HCT116 (cell line): ENCODE results near the gene AP5Z1. TPM values are rescaled to one million over a fixed set of nuclear protein-coding genes. Genes with fewer than 3 reads are reported as not detected.

Experiments
- ATAC-seq: fragments of 200-7000 bp; cut with Tn5 transposase; 2 replicates; pipeline ENCODE4 v1.9.1; 2020; ENCODE audit warnings: mild to moderate bottlenecking, moderate library complexity
- BruUV-seq: library from RNA; stranded (reverse); fragments of 400-500 nt; replicated peaks from 2 replicates; lab custom pipeline; 2021; lab: Mats Ljungman, UMichigan
- CTCF ChIA-PET: fragments of 300-600 bp; sonication (Branson Sonifier 250); formaldehyde crosslinking; loops from one replicate; lab custom pipeline; 2021; ENCODE audit warnings: antibody characterized with exemption; lab: Charles Lee
- POLR2A ChIA-PET: fragments of 300-600, 350-600 bp; sonication (Branson Sonifier 250); formaldehyde crosslinking; loops from one replicate; lab custom pipeline; 2021; ENCODE audit warnings: antibody characterized with exemption; lab: Charles Lee
- RAD21 ChIA-PET, 2 experiments: fragments of 300-600 bp; sonication (Branson Sonifier 250); formaldehyde crosslinking; loops; one replicate each; lab custom pipeline; 2023; ENCODE audit warnings: low total read pairs in 2 of 2; ENCODE audit not compliant: uncharacterized antibody in 2 of 2, unreplicated experiment in 2 of 2, low non-redundant PET in 1 of 2; lab: Charles Lee
- DNase-seq: peaks from one replicate; pipeline ENCODE4 v3.0.0-alpha.2; 2010; ENCODE audit warnings: low read depth, low spot score
- H2AFZ ChIP-seq: fragments of 200-600 bp; shearing (Covaris generic), sonication (generic); 2 replicates; pipeline ENCODE4 v1.6.1; 2017; ENCODE audit warnings: low read depth, mixed run types, mixed read lengths, antibody characterized with exemption, low read length; ENCODE audit not compliant: poor library complexity, severe bottlenecking
- H3K27ac ChIP-seq: 2 replicates; pipeline ENCODE4 v1.5.1; 2012; ENCODE audit warnings: low read depth, low read length
- H3K27me3 ChIP-seq: fragments of 200-600 bp; sonication (generic); 2 replicates; pipeline ENCODE4 v1.6.1; 2016; ENCODE audit warnings: mixed run types, low read length, mixed read lengths; ENCODE audit not compliant: insufficient read depth
- H3K36me3 ChIP-seq, 2 experiments: fragments of 200-500 bp in 1 of 2; fragments of 200-600 bp in 1 of 2; sonication (Bioruptor generic) in 1 of 2; sonication (generic) in 1 of 2; 2 replicates each; pipeline versions ENCODE4 v1.5.1 to v1.6.1; 2014 to 2016; ENCODE audit warnings: low read length in 2 of 2, inconsistent platforms in 1 of 2, mixed read lengths in 1 of 2, mixed run types in 1 of 2; ENCODE audit not compliant: insufficient read depth in 2 of 2, control insufficient read depth in 1 of 2
- H3K4me1 ChIP-seq, 2 experiments: fragments of 200-600 bp in 1 of 2; sonication (generic) in 1 of 2; 2 replicates each; pipeline versions ENCODE4 v1.5.1 to v1.6.1; 2012 to 2017; ENCODE audit warnings: low read length in 2 of 2, inconsistent platforms in 1 of 2, mild to moderate bottlenecking in 1 of 2, mixed read lengths in 1 of 2, mixed run types in 1 of 2, moderate library complexity in 1 of 2; ENCODE audit not compliant: insufficient read depth in 2 of 2, control insufficient read depth in 1 of 2
- H3K4me2 ChIP-seq: fragments of 200-600 bp; sonication (generic); 2 replicates; pipeline ENCODE4 v1.6.1; 2017; ENCODE audit warnings: mixed run types, low read length, mixed read lengths
- H3K4me3 ChIP-seq, 2 experiments: fragments of 200-600 bp in 1 of 2; sonication (generic) in 1 of 2; replicated peaks in 1 of 2; 2 replicates each; pipeline ENCODE4 v1.5.1; 2011 to 2016; ENCODE audit warnings: low read length in 2 of 2, control low read depth in 1 of 2, low read depth in 1 of 2, mild to moderate bottlenecking in 1 of 2, mixed read lengths in 1 of 2, mixed run types in 1 of 2
- H3K79me2 ChIP-seq: fragments of 200-600 bp; sonication (generic); 2 replicates; pipeline ENCODE4 v1.6.1; 2017; ENCODE audit warnings: mild to moderate bottlenecking, mixed run types, low read length, moderate library complexity, mixed read lengths; ENCODE audit not compliant: insufficient read depth
- H3K9ac ChIP-seq: fragments of 200-600 bp; sonication (generic); 2 replicates; pipeline ENCODE4 v1.6.1; 2016; ENCODE audit warnings: low read length, mixed read lengths
- H3K9me2 ChIP-seq: fragments of 200-600 bp; sonication (generic), shearing (Covaris generic); 2 replicates; pipeline ENCODE4 v1.6.1; 2017; ENCODE audit warnings: mixed run types, mild to moderate bottlenecking, moderate library complexity; ENCODE audit not compliant: insufficient read depth
- H3K9me3 ChIP-seq, 2 experiments: fragments of 200-500 bp in 1 of 2; fragments of 200-600 bp in 1 of 2; sonication (Bioruptor generic) in 1 of 2; sonication (generic) in 1 of 2; 2 replicates each; pipeline ENCODE4 v1.6.1; 2014 to 2017; ENCODE audit warnings: low read length in 2 of 2, mixed read lengths in 2 of 2, inconsistent platforms in 1 of 2, low read depth in 1 of 2, mild to moderate bottlenecking in 1 of 2, mixed run types in 1 of 2, moderate library complexity in 1 of 2; ENCODE audit not compliant: control insufficient read depth in 1 of 2, insufficient read depth in 1 of 2
- H4K20me1 ChIP-seq: fragments of 200-600 bp; sonication (generic), shearing (Covaris generic); 2 replicates; pipeline ENCODE4 v1.6.1; 2017; ENCODE audit warnings: mixed run types, mild to moderate bottlenecking, moderate library complexity; ENCODE audit not compliant: insufficient read depth
- CTCF ChIP-seq, 3 experiments: fragments of 200-600 bp in 1 of 3; sonication (generic) in 1 of 3; IDR thresholded peaks in 2 of 3; conservative IDR thresholded peaks in 1 of 3; 2 replicates each; pipeline ENCODE4 v1.5.1; 2012 to 2017; ENCODE audit warnings: low read depth in 2 of 3, low read length in 2 of 3, antibody characterized with exemption in 1 of 3, borderline replicate concordance in 1 of 3, control low read depth in 1 of 3, mild to moderate bottlenecking in 1 of 3, mixed read lengths in 1 of 3, mixed run types in 1 of 3, moderate library complexity in 1 of 3; ENCODE audit not compliant: insufficient read depth in 1 of 3
- ELF1 ChIP-seq: IDR thresholded peaks from 2 replicates; pipeline ENCODE4 v1.6.1; 2012; ENCODE audit warnings: low read depth, borderline replicate concordance
- EZH2phosphoT487 ChIP-seq: fragments of 200-600 bp; IDR thresholded peaks from 2 replicates; pipeline ENCODE4 v1.6.1; 2018; ENCODE audit warnings: antibody characterized with exemption, borderline replicate concordance
- MAX ChIP-seq: IDR thresholded peaks from 2 replicates; pipeline ENCODE4 v1.6.1; 2012
- POLR2A ChIP-seq: IDR thresholded peaks from 2 replicates; pipeline ENCODE4 v1.7.0; 2011; ENCODE audit warnings: borderline replicate concordance; ENCODE audit not compliant: insufficient read depth, insufficient read length; ENCODE audit errors: extremely low read depth
- POLR2AphosphoS5 ChIP-seq: IDR thresholded peaks from 2 replicates; pipeline ENCODE4 v1.6.1; 2011; ENCODE audit warnings: mild to moderate bottlenecking, low read depth, low read length, moderate library complexity
- RAD21 ChIP-seq: IDR thresholded peaks from 2 replicates; pipeline ENCODE4 v1.6.1; 2012; ENCODE audit warnings: low read depth, mild to moderate bottlenecking
- TCF7L2 ChIP-seq: IDR thresholded peaks from 2 replicates; pipeline ENCODE4 v1.7.0; 2011; ENCODE audit warnings: borderline replicate concordance, inconsistent platforms; ENCODE audit not compliant: insufficient read depth, insufficient read length; ENCODE audit errors: extremely low read depth
- ZFX ChIP-seq: fragments of 450-650 bp; IDR thresholded peaks from 2 replicates; pipeline ENCODE4 v1.6.1; 2017
- ZNF274 ChIP-seq: fragments of 200-500 bp; sonication (Bioruptor generic); IDR thresholded peaks from 2 replicates; pipeline ENCODE4 v1.6.1; 2014; ENCODE audit warnings: mild to moderate bottlenecking, low read depth, low read length, inconsistent platforms
- intact Hi-C: fragments of 100-400 bp; cut with micrococcal nuclease; formaldehyde crosslinking; loops from 2 replicates; pipeline ENCODE4 v1.10.0; 2022
- total RNA-seq: library from RNA; stranded (reverse); gene quantifications from one replicate; pipeline ENCODE4 v1.2.1, GENCODE V29; 2021; ENCODE audit not compliant: unreplicated experiment

AP5Z1 gene
- total RNA-seq, 1 experiment from 2014 or later, result 23.2 TPM

- TF ChIP-seq ELF1, result no peak
- TF ChIP-seq TCF7L2, result no peak
- TF ChIP-seq ZFX, result no peak
- TF ChIP-seq RAD21, result no peak
- TF ChIP-seq POLR2A, result no peak
- no peak for TF ChIP-seq POLR2AphosphoS5
- TF ChIP-seq ZNF274, result no peak
Observed at GRCh38 chr7:4831723-4832495, 56.5 kb downstream of the AP5Z1 start (continued).

- no TSS peak for BruUV-seq
Observed at GRCh38 chr7:4832711-4833110, 57.3 kb downstream of the AP5Z1 start.

More at GRCh38 chr7:4832711-4833110, 57.3 kb downstream of the AP5Z1 start:
- no peaks in the 10 kb centered on the region for H4K20me1 ChIP-seq
- no peaks in the 10 kb centered on the region for H3K36me3 ChIP-seq
- ChIA-PET POLR2A (no interaction called here), CTCF (interaction anchor here (2.0 kb wide), 1 partner anchor 51 kb away, joined by 7 read pairs; the partner anchor contains the start of gene RADIL), RAD21 (no interaction called here)
- H3K9me2 ChIP-seq, result no peaks in the 10 kb centered on the region
- H3K4me1 ChIP-seq, result no peaks in the 10 kb centered on the region
- TF ChIP-seq MAX (no peak), EZH2phosphoT487 (no peak), CTCF (IDR thresholded peaks at IDR 0.05 in 2 of 3, conservative IDR thresholded peaks at IDR 0.05 in 1 of 3; ENCODE audit: borderline replicate concordance in 1 of 3, insufficient read depth in 1 of 3, low read depth in 2 of 3, low read length in 2 of 3) (no peak)
- H3K4me3 ChIP-seq, result no peak overlapping the region
- H3K79me2 ChIP-seq, result no peaks in the 10 kb centered on the region
- no peak overlapping the region for H3K27ac ChIP-seq
- H3K27me3 ChIP-seq, result no peaks in the 10 kb centered on the region
- intact Hi-C loops, result no loop called here
- no peaks in the 10 kb centered on the region for H3K9me3 ChIP-seq
- no peak overlapping the region for H3K9ac ChIP-seq
- DNase-seq (no peak), ATAC-seq (no peak)
- no peak overlapping the region for H2AFZ ChIP-seq
- no peak overlapping the region for H3K4me2 ChIP-seq
